CD8-positive, alpha-beta memory T cell (primary cell): ENCODE results near the gene ICA1. TPM values are rescaled to one million over a fixed set of nuclear protein-coding genes. Genes with fewer than 3 reads are reported as not detected.
"Not testable (repeated sequence)": the region's sequence is repeated elsewhere in the genome, so short reads cannot be mapped to it uniquely, and the experiment has no call there.

Experiments
- CTCF ChIA-PET: fragments of 350-600 bp; sonication (Branson Sonifier 250); formaldehyde crosslinking; loops from one replicate; lab custom pipeline; 2021; ENCODE audit warnings: antibody characterized with exemption; lab: Charles Lee
- POLR2A ChIA-PET: fragments of 350-600 bp; sonication (Branson Sonifier 250); formaldehyde crosslinking; loops from one replicate; lab custom pipeline; 2021; ENCODE audit warnings: antibody characterized with exemption; lab: Charles Lee
- DNase-seq, 5 donors: peaks; one replicate each; pipeline versions ENCODE4 v3.0.0 to v3.0.0-alpha.2; 2020 to 2022; ENCODE audit warnings: mixed read lengths in 1 of 5
- H3K27ac ChIP-seq: one replicate; pipeline ENCODE4 v1.7.0; 2013; ENCODE audit warnings: low read depth, mild to moderate bottlenecking, low read length, moderate library complexity
- H3K27me3 ChIP-seq: 2 replicates; pipeline ENCODE4 v1.7.0; 2013; ENCODE audit warnings: low read length, mild to moderate bottlenecking; ENCODE audit not compliant: insufficient read depth, poor library complexity, severe bottlenecking
- H3K36me3 ChIP-seq: 2 replicates; pipeline ENCODE4 v1.7.0; 2013; ENCODE audit warnings: mild to moderate bottlenecking, low read length, moderate library complexity; ENCODE audit not compliant: insufficient read depth
- H3K4me1 ChIP-seq: 2 replicates; pipeline ENCODE4 v1.7.0; 2013; ENCODE audit warnings: mild to moderate bottlenecking, low read length, moderate library complexity; ENCODE audit not compliant: insufficient read depth
- H3K4me3 ChIP-seq: 2 replicates; pipeline ENCODE4 v1.7.0; 2013; ENCODE audit warnings: mild to moderate bottlenecking, low read length
- H3K9me3 ChIP-seq: 2 replicates; pipeline ENCODE4 v1.7.0; 2013; ENCODE audit warnings: mild to moderate bottlenecking, low read length
- H3K27ac Mint-ChIP-seq, 8 donors: one replicate each; pipeline ENCODE4 v1.8.0; 2020 to 2021; ENCODE audit warnings: mixed read lengths in 8 of 8, mild to moderate bottlenecking in 6 of 8, inconsistent platforms in 3 of 8, moderate library complexity in 3 of 8
- H3K27me3 Mint-ChIP-seq, 2 donors: one replicate each; pipeline ENCODE4 v1.8.0; 2020 to 2021; ENCODE audit warnings: mixed read lengths in 2 of 2, mild to moderate bottlenecking in 1 of 2, moderate library complexity in 1 of 2
- H3K36me3 Mint-ChIP-seq, 3 donors: one replicate each; pipeline ENCODE4 v1.8.0; 2020 to 2021; ENCODE audit warnings: mixed read lengths in 3 of 3, inconsistent platforms in 1 of 3, mild to moderate bottlenecking in 1 of 3
- H3K4me1 Mint-ChIP-seq, 3 donors: one replicate each; pipeline ENCODE4 v1.8.0; 2020 to 2021; ENCODE audit warnings: mixed read lengths in 3 of 3, inconsistent platforms in 1 of 3, mild to moderate bottlenecking in 1 of 3
- H3K4me3 Mint-ChIP-seq, 7 donors: one replicate each; pipeline ENCODE4 v1.8.0; 2020 to 2021; ENCODE audit warnings: mixed read lengths in 7 of 7, mild to moderate bottlenecking in 6 of 7, moderate library complexity in 4 of 7, inconsistent platforms in 2 of 7
- H3K9me3 Mint-ChIP-seq, 5 donors: one replicate each; pipeline ENCODE4 v1.8.0; 2020 to 2022; ENCODE audit warnings: mixed read lengths in 5 of 5, mild to moderate bottlenecking in 3 of 5, moderate library complexity in 2 of 5, inconsistent platforms in 1 of 5
- polyA plus RNA-seq: library from polyadenylated mRNA; unstranded; fragments of 300-500 nt; fragmentation: Illumina TruSeq; gene quantifications from one replicate; pipeline ENCODE4 v1.2.3, GENCODE V29; 2021
- total RNA-seq, 2 experiments: library from RNA; stranded (reverse); gene quantifications; one replicate each; pipeline ENCODE4 v1.2.3, GENCODE V29; 2021

The ICA1 gene
- total and polyA plus RNA-seq, 3 experiments from 2014 or later = 0.33 to 3.3 (median 0.46) TPM

- peaks cover 29 to 55% (median 33%) of the 10 kb centered on the region in 3 donors for H3K4me1 Mint-ChIP-seq
- peak overlapping the region in 1 of 8 donors; percentile 24 for H3K27ac Mint-ChIP-seq
- Histone ChIP-seq H3K4me1 (peaks cover 32% of the 10 kb centered on the region), H3K27me3 (no peaks in the 10 kb centered on the region), H3K9me3 (no peaks in the 10 kb centered on the region), H3K36me3 (no peaks in the 10 kb centered on the region), H3K4me3 (no peak overlapping the region), H3K27ac (no peak overlapping the region)
- ChIA-PET CTCF (no interaction called here), POLR2A (interaction anchor here (0.6 kb wide), 2 partner anchors 10 to 19 kb away, joined by 3 read pairs; no protein-coding TSS in a partner anchor)
- no peaks in the 10 kb centered on the region for H3K27me3 Mint-ChIP-seq
- H3K4me3 Mint-ChIP-seq = no peak overlapping the region
- H3K9me3 Mint-ChIP-seq = no peaks in the 10 kb centered on the region
- no peaks in the 10 kb centered on the region for H3K36me3 Mint-ChIP-seq
- no peak for DNase-seq
Measured at GRCh38 chr7:8111282-8111960, 150.5 kb downstream of the ICA1 start.

GRCh38 chr7:8109196-8110022, 152.6 kb downstream of the ICA1 start:
- ChIA-PET CTCF (interaction anchor here (1.8 kb wide), 1 partner anchor 10 kb away, joined by 3 read pairs; no protein-coding TSS in a partner anchor), POLR2A (no interaction called here)
- H3K4me1 Mint-ChIP-seq = peaks cover 29 to 55% (median 33%) of the 10 kb centered on the region in 3 donors
- Histone ChIP-seq H3K27ac (no peak overlapping the region), H3K27me3 (no peaks in the 10 kb centered on the region), H3K4me1 (peaks cover 24% of the 10 kb centered on the region), H3K9me3 (no peaks in the 10 kb centered on the region), H3K36me3 (no peaks in the 10 kb centered on the region), H3K4me3 (no peak overlapping the region)
- no peak for DNase-seq
- no peaks in the 10 kb centered on the region for H3K27me3 Mint-ChIP-seq
- no peak overlapping the region for H3K4me3 Mint-ChIP-seq
- no peak overlapping the region for H3K27ac Mint-ChIP-seq
- H3K9me3 Mint-ChIP-seq = no peaks in the 10 kb centered on the region
- no peaks in the 10 kb centered on the region for H3K36me3 Mint-ChIP-seq

- Histone ChIP-seq H3K4me1 (peaks cover 12% of the 10 kb centered on the region), H3K27ac (no peak overlapping the region), H3K4me3 (no peak overlapping the region), H3K27me3 (no peaks in the 10 kb centered on the region), H3K36me3 (no peaks in the 10 kb centered on the region), H3K9me3 (no peaks in the 10 kb centered on the region)
- peaks cover 0 to 16% (median 0%) of the 10 kb centered on the region in 3 donors for H3K36me3 Mint-ChIP-seq
- no peak for DNase-seq
- H3K27ac Mint-ChIP-seq = peak overlapping the region; percentile 65 to 95 (median 82)
- CTCF ChIA-PET = interaction anchor here (0.9 to 1.6 kb wide), 3 partner anchors 20 to 72 kb away, joined by 3 to 4 read pairs (median 3); no protein-coding TSS in a partner anchor
- peaks cover 6 to 12% (median 11%) of the 10 kb centered on the region in 5 donors for H3K9me3 Mint-ChIP-seq
- peak overlapping the region in 3 of 7 donors; percentile 3 to 64 (median 30) for H3K4me3 Mint-ChIP-seq
- peaks cover 27 to 41% (median 33%) of the 10 kb centered on the region in 3 donors for H3K4me1 Mint-ChIP-seq
- no peaks in the 10 kb centered on the region for H3K27me3 Mint-ChIP-seq
- POLR2A ChIA-PET = no interaction called here
Measured at GRCh38 chr7:8105449-8106095, 156.4 kb downstream of the ICA1 start.

- no peaks in the 10 kb centered on the region for H3K27me3 ChIP-seq
- no peaks in the 10 kb centered on the region for H3K36me3 ChIP-seq
- H3K9me3 Mint-ChIP-seq = peaks cover 6 to 26% (median 19%) of the 10 kb centered on the region in 5 donors
- H3K4me3 Mint-ChIP-seq = no peak overlapping the region
- no peaks in the 10 kb centered on the region for H3K27me3 Mint-ChIP-seq
- H3K4me1 Mint-ChIP-seq = peaks cover 27 to 41% (median 33%) of the 10 kb centered on the region in 3 donors
- H3K4me3 ChIP-seq = no peak overlapping the region
- POLR2A ChIA-PET = no interaction called here
- H3K9me3 ChIP-seq = no peaks in the 10 kb centered on the region
- CTCF ChIA-PET = interaction anchor here (1.3 kb wide), 1 partner anchor 29 kb away, joined by 4 read pairs; no protein-coding TSS in a partner anchor
- H3K36me3 Mint-ChIP-seq = peaks cover 0 to 31% (median 0%) of the 10 kb centered on the region in 3 donors
- H3K4me1 ChIP-seq = peaks cover 12% of the 10 kb centered on the region
- no peak for DNase-seq
- no peak overlapping the region for H3K27ac ChIP-seq
- peak overlapping the region in 2 of 8 donors; percentile 54 to 65 for H3K27ac Mint-ChIP-seq
Measured at GRCh38 chr7:8103282-8103681, 158.7 kb downstream of the ICA1 start.

GRCh38 chr7:8101292-8101691, 160.7 kb downstream of the ICA1 start:
- CTCF ChIA-PET, H3K27ac Mint-ChIP-seq, H3K4me3 Mint-ChIP-seq, H3K36me3 ChIP-seq, POLR2A ChIA-PET, H3K9me3 ChIP-seq, H3K27ac ChIP-seq, H3K27me3 ChIP-seq, H3K4me3 ChIP-seq, H3K27me3 Mint-ChIP-seq, DNase-seq: not testable (repeated sequence)
- H3K36me3 Mint-ChIP-seq = peaks cover 0 to 44% (median 0%) of the 10 kb centered on the region in 3 donors
- peaks cover 12% of the 10 kb centered on the region for H3K4me1 ChIP-seq
- H3K4me1 Mint-ChIP-seq = peaks cover 22 to 33% (median 27%) of the 10 kb centered on the region in 3 donors
- peaks cover 9 to 33% (median 19%) of the 10 kb centered on the region in 5 donors for H3K9me3 Mint-ChIP-seq

- ChIA-PET POLR2A (no interaction called here), CTCF (no interaction called here)
- Histone ChIP-seq H3K4me3 (no peak overlapping the region), H3K27me3 (no peaks in the 10 kb centered on the region), H3K9me3 (no peaks in the 10 kb centered on the region), H3K4me1 (no peaks in the 10 kb centered on the region), H3K36me3 (no peaks in the 10 kb centered on the region), H3K27ac (no peak overlapping the region)
- no peaks in the 10 kb centered on the region for H3K27me3 Mint-ChIP-seq
- no peak overlapping the region for H3K4me3 Mint-ChIP-seq
- peaks cover 0 to 4% (median 0%) of the 10 kb centered on the region in 3 donors for H3K4me1 Mint-ChIP-seq
- peaks cover 11 to 45% (median 17%) of the 10 kb centered on the region in 3 donors for H3K36me3 Mint-ChIP-seq
- no peak overlapping the region for H3K27ac Mint-ChIP-seq
- DNase-seq = no peak
- H3K9me3 Mint-ChIP-seq = peaks cover 0 to 15% (median 3%) of the 10 kb centered on the region in 5 donors
Measured at GRCh38 chr7:8094164-8095140, 167.5 kb downstream of the ICA1 start.

- DNase-seq = no peak
- ChIA-PET POLR2A (interaction anchor here (1.0 kb wide), 1 partner anchor 51 kb away, joined by 3 read pairs; no protein-coding TSS in a partner anchor), CTCF (no interaction called here)
- Histone ChIP-seq H3K4me1 (no peaks in the 10 kb centered on the region), H3K36me3 (no peaks in the 10 kb centered on the region), H3K27me3 (no peaks in the 10 kb centered on the region), H3K4me3 (no peak overlapping the region), H3K27ac (no peak overlapping the region), H3K9me3 (no peaks in the 10 kb centered on the region)
- H3K36me3 Mint-ChIP-seq = peaks cover 14 to 33% (median 33%) of the 10 kb centered on the region in 3 donors
- H3K27ac Mint-ChIP-seq = no peak overlapping the region
- peaks cover 0 to under 1% (median 0%) of the 10 kb centered on the region in 5 donors for H3K9me3 Mint-ChIP-seq
- no peaks in the 10 kb centered on the region for H3K27me3 Mint-ChIP-seq
- H3K4me1 Mint-ChIP-seq = peaks cover 0 to 4% (median 2%) of the 10 kb centered on the region in 3 donors
- H3K4me3 Mint-ChIP-seq = no peak overlapping the region
Measured at GRCh38 chr7:8092140-8092539, 169.8 kb downstream of the ICA1 start.
